OCI-LY7 (cell line): Measurements from ENCODE around the gene VSX2. TPM values are rescaled to one million over a fixed set of nuclear protein-coding genes. Genes with fewer than 3 reads are reported as not detected.

Experiments used
- BruUV-seq: library from RNA; stranded (reverse); fragments of 400-500 nt; replicated peaks from 2 replicates; lab custom pipeline; 2021; lab: Mats Ljungman, UMichigan
- CTCF ChIA-PET: fragments of 300-600 bp; sonication (Branson Sonifier 250); formaldehyde crosslinking; loops from one replicate; lab custom pipeline; 2022; ENCODE audit warnings: antibody characterized with exemption; ENCODE audit not compliant: unreplicated experiment; lab: Charles Lee
- POLR2A ChIA-PET: fragments of 300-600 bp; sonication (Branson Sonifier 250); formaldehyde crosslinking; loops from one replicate; lab custom pipeline; 2022; ENCODE audit warnings: antibody characterized with exemption; lab: Charles Lee
- DNase-seq: peaks from one replicate; pipeline ENCODE4 v3.0.0-alpha.2; 2015; ENCODE audit warnings: low spot score
- H2AFZ ChIP-seq: fragments of 200-600 bp; sonication (generic), shearing (Covaris generic); 2 replicates; pipeline ENCODE4 v1.6.1; 2014; ENCODE audit warnings: mild to moderate bottlenecking, antibody characterized with exemption, low read length, moderate library complexity
- H3K27ac ChIP-seq: fragments of 200-600 bp; sonication (generic); 2 replicates; pipeline ENCODE4 v1.5.1; 2014; ENCODE audit warnings: mixed run types, low read depth, mild to moderate bottlenecking, moderate library complexity, low read length, inconsistent platforms; ENCODE audit not compliant: poor library complexity, severe bottlenecking
- H3K36me3 ChIP-seq: fragments of 200-600 bp; sonication (generic); 2 replicates; pipeline ENCODE4 v1.6.1; 2014; ENCODE audit warnings: mild to moderate bottlenecking, antibody characterized with exemption, low read length, moderate library complexity, mixed read lengths; ENCODE audit not compliant: insufficient read depth
- H3K4me1 ChIP-seq: fragments of 200-600 bp; sonication (generic); 2 replicates; pipeline ENCODE4 v1.5.1; 2014; ENCODE audit warnings: mild to moderate bottlenecking, low read length; ENCODE audit not compliant: insufficient read depth, poor library complexity, severe bottlenecking
- H3K4me2 ChIP-seq: fragments of 200-600 bp; sonication (generic); 2 replicates; pipeline ENCODE4 v1.6.1; 2014; ENCODE audit warnings: mild to moderate bottlenecking, low read length
- H3K4me3 ChIP-seq: fragments of 200-600 bp; sonication (generic); 2 replicates; pipeline ENCODE4 v1.5.1; 2014; ENCODE audit warnings: mild to moderate bottlenecking, low read depth, low read length; ENCODE audit not compliant: poor library complexity, severe bottlenecking
- H3K79me2 ChIP-seq: fragments of 200-600 bp; sonication (generic); 2 replicates; pipeline ENCODE4 v1.6.1; 2016; ENCODE audit warnings: low read depth, mild to moderate bottlenecking, low read length, moderate library complexity, mixed read lengths; ENCODE audit not compliant: insufficient read depth
- H3K9me2 ChIP-seq: fragments of 200-600 bp; sonication (generic); 2 replicates; pipeline ENCODE4 v1.6.1; 2016; ENCODE audit warnings: mild to moderate bottlenecking, low read length, mixed read lengths; ENCODE audit not compliant: insufficient read depth
- H3K9me3 ChIP-seq: fragments of 200-600 bp; sonication (generic); 2 replicates; pipeline ENCODE4 v1.6.1; 2014; ENCODE audit warnings: mild to moderate bottlenecking, mixed run types, low read length, mixed read lengths
- H4K20me1 ChIP-seq: fragments of 200-600 bp; sonication (generic); 2 replicates; pipeline ENCODE4 v1.6.1; 2014; ENCODE audit warnings: mild to moderate bottlenecking, antibody characterized with exemption, low read length, moderate library complexity, mixed read lengths; ENCODE audit not compliant: insufficient read depth
- EZH2phosphoT487 ChIP-seq: fragments of 200-600 bp; sonication (generic); IDR thresholded peaks from 2 replicates; pipeline ENCODE4 v1.6.1; 2018; ENCODE audit warnings: low read depth, borderline replicate concordance, mild to moderate bottlenecking, mixed run types, antibody characterized with exemption, low read length, moderate library complexity, mixed read lengths
- intact Hi-C: fragments of 100-400 bp; cut with micrococcal nuclease; formaldehyde crosslinking; loops from one replicate; pipeline ENCODE4 v1.10.0; 2022; ENCODE audit not compliant: unreplicated experiment
- total RNA-seq, 2 experiments: library from RNA; depleted of rRNA in 1 of 2; stranded (reverse); fragments of >200 nt in 1 of 2; shearing (Covaris generic) in 1 of 2; gene quantifications; 2 replicates each; pipeline ENCODE4 v1.2.3, GENCODE V29; 2014 to 2022
- TF ChIP-seq, protein P1 (sequence below): fragments of 200-600 bp; sonication (generic); conservative IDR thresholded peaks from 2 replicates; pipeline ENCODE4 v1.5.1; 2014; ENCODE audit warnings: mild to moderate bottlenecking, antibody characterized with exemption, low read length, moderate library complexity, mixed read lengths

Gene VSX2
- total RNA-seq, 2 experiments from 2014 or later: not detected

- no peak overlapping the region for H2AFZ ChIP-seq
- no peaks in the 10 kb centered on the region; the same call in 1 of the 2 replicates for H4K20me1 ChIP-seq
- no peaks in the 10 kb centered on the region for H3K36me3 ChIP-seq
Observed at GRCh38 chr14:74261288-74261687, 22.0 kb downstream of the VSX2 start.

GRCh38 chr14:74262076-74262475 lies 22.8 kb downstream of the VSX2 start:
- ChIA-PET POLR2A (interaction anchor here (1.1 kb wide), 1 partner anchor 14 kb away, joined by 3 read pairs; no protein-coding TSS in a partner anchor), CTCF (no interaction called here)
- DNase-seq: no peak
- Histone ChIP-seq H2AFZ (no peak overlapping the region), H3K4me1 (peaks cover 7% of the 10 kb centered on the region), H3K27ac (no peak overlapping the region), H3K4me2 (no peak overlapping the region), H3K79me2 (no peaks in the 10 kb centered on the region), H4K20me1 (no peaks in the 10 kb centered on the region; the same call in 1 of the 2 replicates), H3K36me3 (no peaks in the 10 kb centered on the region), H3K4me3 (no peak overlapping the region), H3K9me3 (no peaks in the 10 kb centered on the region), H3K9me2 (no peaks in the 10 kb centered on the region)
- TF ChIP-seq EZH2phosphoT487: no peak
- TF ChIP-seq, protein P1, sequence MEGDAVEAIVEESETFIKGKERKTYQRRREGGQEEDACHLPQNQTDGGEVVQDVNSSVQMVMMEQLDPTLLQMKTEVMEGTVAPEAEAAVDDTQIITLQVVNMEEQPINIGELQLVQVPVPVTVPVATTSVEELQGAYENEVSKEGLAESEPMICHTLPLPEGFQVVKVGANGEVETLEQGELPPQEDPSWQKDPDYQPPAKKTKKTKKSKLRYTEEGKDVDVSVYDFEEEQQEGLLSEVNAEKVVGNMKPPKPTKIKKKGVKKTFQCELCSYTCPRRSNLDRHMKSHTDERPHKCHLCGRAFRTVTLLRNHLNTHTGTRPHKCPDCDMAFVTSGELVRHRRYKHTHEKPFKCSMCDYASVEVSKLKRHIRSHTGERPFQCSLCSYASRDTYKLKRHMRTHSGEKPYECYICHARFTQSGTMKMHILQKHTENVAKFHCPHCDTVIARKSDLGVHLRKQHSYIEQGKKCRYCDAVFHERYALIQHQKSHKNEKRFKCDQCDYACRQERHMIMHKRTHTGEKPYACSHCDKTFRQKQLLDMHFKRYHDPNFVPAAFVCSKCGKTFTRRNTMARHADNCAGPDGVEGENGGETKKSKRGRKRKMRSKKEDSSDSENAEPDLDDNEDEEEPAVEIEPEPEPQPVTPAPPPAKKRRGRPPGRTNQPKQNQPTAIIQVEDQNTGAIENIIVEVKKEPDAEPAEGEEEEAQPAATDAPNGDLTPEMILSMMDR: no peak
- intact Hi-C loops: no loop called here
- BruUV-seq: no TSS peak

More at GRCh38 chr14:74261288-74261687, 22.0 kb downstream of the VSX2 start:
- no peaks in the 10 kb centered on the region for H3K9me2 ChIP-seq
- H3K9me3 ChIP-seq: no peaks in the 10 kb centered on the region
- no peak for TF ChIP-seq EZH2phosphoT487
- TF ChIP-seq, protein P1: no peak
- H3K4me3 ChIP-seq: no peak overlapping the region
- H3K4me1 ChIP-seq: peaks cover 10% of the 10 kb centered on the region
- POLR2A ChIA-PET: interaction anchor here (1.1 kb wide), 1 partner anchor 13 kb away, joined by 3 read pairs; no protein-coding TSS in a partner anchor
- H3K27ac ChIP-seq: no peak overlapping the region
- no peak overlapping the region for H3K4me2 ChIP-seq
- CTCF ChIA-PET: no interaction called here
- DNase-seq: no peak
- no peaks in the 10 kb centered on the region for H3K79me2 ChIP-seq
- BruUV-seq: no TSS peak
- intact Hi-C loops: no loop called here

DNA sequence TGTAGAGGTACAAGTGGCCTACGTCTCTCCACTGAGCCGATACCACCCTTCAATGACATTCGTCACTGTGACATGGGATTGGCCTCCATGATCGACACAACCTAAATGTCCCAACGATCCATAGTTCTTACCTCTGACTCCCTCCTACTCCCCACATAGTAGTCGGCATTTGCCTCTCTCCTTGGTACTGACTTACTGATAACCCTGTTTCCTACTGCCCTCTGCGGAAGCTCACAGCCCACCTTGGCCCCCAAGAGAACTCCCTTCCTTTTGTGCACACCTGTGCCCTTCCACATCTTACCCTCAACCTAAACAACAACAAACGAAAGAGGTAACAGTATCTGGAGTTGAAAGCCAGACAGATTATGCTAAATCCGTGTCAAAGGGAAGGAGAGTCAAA lies 23.9 kb downstream of the VSX2 start:
- no peaks in the 10 kb centered on the region for H3K9me2 ChIP-seq
- no peaks in the 10 kb centered on the region for H3K79me2 ChIP-seq
- no peaks in the 10 kb centered on the region; the same call in 1 of the 2 replicates for H4K20me1 ChIP-seq
- no peak for TF ChIP-seq EZH2phosphoT487
- TF ChIP-seq, protein P1: no peak
- intact Hi-C loops: no loop called here
- H3K4me1 ChIP-seq: no peaks in the 10 kb centered on the region
- DNase-seq: no peak
- POLR2A ChIA-PET: interaction anchor here (0.7 kb wide), 1 partner anchor 388 kb away, joined by 3 read pairs; no protein-coding TSS in a partner anchor
- CTCF ChIA-PET: no interaction called here
- H3K27ac ChIP-seq: no peak overlapping the region
- H3K36me3 ChIP-seq: no peaks in the 10 kb centered on the region
- no TSS peak for BruUV-seq
- no peak overlapping the region for H2AFZ ChIP-seq
- H3K9me3 ChIP-seq: no peaks in the 10 kb centered on the region
- no peak overlapping the region for H3K4me2 ChIP-seq
- no peak overlapping the region for H3K4me3 ChIP-seq
